HS-27A (cell line): Measurements from ENCODE around the gene USP50.
"Not testable (repeated sequence)": the region's sequence is repeated elsewhere in the genome, so short reads cannot be mapped to it uniquely, and the experiment has no call there.

Experiments used
- DNase-seq: peaks from one replicate; pipeline ENCODE4 v3.0.0-alpha.2; 2012; ENCODE audit warnings: low read depth, missing footprints

Gene USP50

DNA sequence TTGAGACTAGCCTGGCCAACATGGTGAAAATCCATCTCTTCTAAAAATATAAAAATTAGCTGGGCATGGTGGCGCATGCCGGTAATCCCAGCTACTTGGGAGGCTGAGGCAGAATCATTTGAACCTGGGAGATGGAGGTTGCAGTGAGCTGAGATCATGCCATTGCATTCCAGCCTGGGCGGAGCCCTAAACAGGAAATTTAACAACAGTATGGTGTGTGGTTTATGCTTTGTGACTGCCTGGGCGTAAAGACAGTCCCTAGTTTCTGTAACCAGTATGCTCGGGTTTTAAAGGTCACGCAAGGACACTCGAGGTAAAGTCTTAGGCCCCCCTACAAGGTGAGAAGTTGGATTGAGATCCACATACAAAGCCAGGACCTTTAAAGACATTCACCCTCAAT lies 43.3 kb downstream of the USP50 start:
- DNase-seq, result no peak

DNA sequence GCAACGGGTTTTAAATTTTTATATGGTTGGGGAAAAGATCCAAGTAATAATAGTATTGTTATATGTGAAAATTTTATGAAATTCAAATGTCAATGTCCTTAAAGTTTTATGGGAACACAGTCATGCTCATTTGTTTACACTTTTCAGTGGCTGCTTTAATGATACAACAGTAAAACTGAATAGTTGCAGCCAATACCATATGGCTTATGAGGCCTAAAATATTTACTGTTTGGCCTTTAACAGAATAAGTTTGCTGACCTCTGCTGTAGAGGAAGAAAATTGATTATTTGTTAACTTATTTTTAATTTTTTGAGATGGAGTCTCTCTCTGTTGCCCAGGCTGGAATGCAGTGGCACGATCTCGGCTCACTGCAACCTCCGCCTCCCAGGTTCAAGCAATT lies 44.7 kb downstream of the USP50 start:
- no peak for DNase-seq

DNA sequence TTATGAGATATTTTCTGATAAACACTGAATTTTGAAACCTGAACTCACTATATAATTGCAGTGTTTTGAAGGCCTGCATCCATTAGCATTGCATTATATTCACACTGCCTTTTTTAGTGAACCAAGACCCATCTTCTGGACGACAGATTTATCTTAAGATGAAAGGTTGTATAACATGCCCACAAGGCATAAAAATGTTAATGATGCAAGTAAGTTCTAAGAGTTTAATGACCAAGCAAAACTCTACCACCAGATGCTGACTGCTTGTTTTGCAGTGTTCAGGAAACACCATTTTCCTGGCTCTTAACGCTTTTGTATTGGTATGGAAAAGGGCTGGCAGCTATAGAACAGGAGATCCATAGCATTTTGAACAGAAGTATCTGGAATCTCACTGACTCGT lies 46.1 kb downstream of the USP50 start:
- DNase-seq, result no peak

DNA sequence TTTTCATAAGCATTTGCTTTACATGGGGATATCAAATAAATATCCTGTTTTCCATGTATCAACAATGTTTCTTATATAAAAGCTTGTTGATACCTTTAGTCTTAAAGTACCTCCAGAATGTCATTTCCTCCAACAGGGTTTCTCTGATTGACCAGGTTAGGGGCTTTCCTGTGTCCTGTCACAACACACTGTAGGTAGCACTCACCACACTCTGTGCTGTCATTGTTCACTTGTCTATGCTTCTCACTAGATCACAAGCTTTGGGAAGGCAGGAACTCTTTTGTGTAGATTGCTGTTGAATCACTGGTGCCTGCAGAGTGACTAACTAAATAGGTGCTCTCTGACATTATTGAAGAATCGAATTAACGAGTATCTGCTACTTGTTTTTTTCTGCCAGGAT lies 49.8 kb downstream of the USP50 start:
- DNase-seq, result no peak

DNA sequence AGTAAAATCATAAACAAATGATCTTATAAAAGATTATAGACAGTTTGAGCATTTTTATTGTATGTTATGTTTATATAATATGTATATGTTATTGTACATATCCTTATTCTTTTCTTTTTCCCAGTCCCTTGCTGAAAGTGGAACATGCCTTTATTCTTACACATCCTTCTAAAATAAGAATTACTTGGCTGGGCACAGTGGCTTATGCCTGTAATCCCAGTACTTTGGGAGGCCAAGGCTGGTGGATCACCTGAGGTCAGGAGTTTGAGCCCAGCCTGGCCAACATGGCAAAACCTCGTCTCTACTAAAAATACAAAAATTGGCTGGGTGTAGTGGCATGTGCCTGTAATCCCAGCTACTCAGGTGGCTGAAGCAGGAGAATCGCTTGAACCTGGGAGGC lies 51.9 kb downstream of the USP50 start:
- DNase-seq, result not testable (repeated sequence)

DNA sequence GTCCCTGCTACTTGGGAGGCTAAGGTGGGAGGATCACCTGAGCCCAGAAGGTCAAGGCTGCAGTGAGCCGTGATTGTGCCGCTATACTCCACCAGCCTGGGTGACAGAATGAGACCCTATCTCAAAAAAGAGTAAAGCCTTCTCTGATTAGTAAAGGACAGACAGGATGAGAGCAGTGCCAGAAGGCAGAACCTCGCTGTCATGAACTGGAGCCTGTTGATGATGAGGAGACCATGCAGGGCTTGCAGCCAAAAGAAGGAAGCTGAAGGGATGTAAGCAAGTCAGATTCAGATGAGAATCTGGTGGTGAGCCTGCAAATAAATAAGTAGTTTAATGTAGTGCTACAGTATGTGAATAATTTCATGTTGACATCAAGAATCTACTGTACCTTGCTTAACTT lies 52.8 kb downstream of the USP50 start:
- no peak for DNase-seq

DNA sequence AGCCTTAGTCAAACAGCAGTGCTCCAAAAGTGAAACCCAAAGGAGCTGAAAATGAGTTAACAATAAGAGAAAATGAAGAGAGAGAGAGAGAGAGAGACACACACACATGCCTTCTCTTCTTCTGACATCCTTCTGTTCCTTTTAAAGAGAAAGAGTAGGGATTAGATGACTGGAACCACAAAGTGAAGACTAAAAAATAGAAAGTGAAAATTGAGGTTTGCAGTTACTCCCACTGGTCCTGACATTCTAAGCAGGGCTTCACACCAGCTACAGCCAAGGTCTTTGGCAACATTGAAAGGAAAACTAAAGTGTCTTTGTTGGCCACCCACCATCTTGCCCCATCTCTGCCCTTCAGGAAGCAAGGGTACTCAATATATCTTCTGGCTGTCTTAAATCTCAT lies 59.2 kb downstream of the USP50 start:
- DNase-seq, result no peak

DNA sequence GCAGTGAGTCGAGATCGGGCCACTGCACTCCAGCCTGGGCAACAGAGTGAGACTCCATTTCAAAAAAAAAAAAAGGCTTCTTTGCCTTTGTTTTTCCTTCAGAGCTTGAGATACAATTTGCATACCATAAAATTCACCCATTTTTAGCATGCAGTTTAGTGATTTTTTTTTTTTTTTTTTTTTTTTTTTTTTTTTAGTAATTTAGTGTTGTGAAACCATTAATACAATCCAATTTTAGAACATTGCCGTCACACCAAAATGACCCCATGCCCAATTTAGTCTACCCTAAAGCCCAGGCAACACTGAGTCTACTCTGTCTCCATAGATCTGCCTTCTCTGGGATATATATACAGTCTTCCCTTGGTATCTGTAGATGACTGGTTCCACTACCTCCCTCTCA lies 61.1 kb downstream of the USP50 start:
- DNase-seq, result no peak

DNA sequence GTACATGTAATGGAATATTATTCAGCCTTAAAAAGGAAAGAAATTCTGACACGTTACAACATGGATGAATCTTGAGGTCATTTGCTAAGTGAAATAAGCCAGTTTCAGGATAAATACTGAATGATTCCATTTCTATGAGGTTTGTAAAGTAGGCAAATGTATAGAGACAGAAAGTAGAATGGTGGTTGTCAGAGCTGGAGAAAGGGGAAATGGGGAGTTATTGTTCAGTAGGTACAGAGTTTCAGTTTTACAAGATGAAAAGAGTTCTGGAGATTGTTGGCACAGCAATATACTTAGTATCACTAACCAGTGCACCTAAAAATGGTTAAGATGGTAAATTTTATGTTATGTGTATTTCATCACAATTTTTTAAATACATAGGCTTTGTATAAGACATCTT lies 61.7 kb downstream of the USP50 start:
- DNase-seq, result no peak

DNA sequence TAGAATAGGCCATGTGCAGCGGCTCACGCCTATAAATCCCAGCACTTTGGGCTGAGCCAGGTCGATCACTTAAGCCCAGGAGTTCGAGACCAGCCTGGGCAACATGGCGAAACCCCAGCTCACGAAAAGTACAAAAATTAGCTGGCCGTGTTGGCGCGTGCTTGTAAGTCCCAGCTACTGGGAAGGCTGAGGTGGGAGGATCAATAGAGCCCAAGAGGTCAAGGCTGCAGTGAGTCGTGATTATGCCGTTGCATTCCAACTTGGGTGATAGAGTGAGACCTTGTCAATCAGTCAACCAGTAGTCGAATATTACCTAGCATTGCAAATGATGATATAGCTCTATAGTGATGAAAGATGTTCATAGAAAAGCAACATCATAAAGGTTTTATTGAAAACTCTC lies 70.3 kb downstream of the USP50 start:
- no peak for DNase-seq

DNA sequence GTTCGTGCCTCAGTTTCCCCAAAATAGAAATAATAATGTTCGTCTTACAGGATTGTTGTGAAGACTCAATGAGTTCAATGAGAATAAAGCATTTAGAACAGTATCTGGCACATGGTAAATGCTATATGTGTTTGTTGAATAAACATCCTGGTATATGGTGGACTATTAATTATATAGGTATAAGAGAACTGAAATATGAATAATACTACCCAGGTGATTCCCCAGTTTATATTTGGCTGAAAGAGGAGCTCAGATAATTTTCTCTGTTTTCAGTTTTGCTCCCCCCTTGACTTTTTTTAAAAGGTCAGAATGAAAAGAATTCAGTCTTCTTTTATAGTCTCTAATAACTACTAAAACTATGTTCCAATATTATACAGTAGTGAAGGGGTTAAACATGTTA lies 75.4 kb downstream of the USP50 start:
- DNase-seq, result no peak

DNA sequence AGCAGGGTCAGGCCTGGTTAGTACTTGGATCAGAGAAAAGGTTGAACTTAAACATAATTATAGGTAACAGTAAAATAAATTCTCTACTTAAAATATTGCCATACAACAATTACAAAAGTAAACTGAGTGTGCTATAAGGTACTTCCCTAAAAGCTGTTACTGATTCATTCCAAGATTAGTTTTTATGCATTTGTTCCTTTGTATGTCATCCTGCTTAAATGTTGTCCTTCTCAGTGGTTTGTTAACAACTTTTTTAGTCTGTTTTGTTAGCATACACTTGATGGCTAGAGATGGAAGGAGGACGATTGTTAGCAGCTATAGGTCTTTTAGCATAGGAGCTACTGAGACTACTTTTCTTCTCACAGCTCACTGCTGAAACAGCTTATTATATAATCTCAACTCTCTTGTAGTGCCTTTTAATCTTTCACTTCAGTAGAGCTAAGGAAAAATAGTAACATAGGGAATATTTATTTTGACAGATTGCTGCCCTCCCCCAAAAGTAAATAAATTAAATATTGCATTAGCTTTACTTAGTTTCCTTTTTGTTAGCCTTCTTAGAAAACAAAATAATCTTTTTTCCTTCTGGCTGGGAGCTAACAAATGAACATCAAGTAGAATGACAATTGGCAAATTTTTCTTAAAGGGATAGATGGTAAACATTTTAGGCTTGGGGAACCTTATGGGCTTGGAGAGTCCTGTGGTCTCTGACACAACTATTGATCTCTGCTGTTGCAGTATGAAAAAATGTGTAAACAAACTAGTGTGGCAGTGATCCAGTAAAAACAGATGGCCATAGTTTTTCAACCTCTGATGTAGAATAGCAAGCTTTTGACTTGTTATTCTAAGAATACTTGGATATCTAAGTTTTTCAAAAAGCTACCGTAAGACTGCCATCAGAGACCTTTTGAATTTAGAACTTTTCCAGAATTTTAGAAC lies 82.8 kb downstream of the USP50 start:
- DNase-seq, result no peak

DNA sequence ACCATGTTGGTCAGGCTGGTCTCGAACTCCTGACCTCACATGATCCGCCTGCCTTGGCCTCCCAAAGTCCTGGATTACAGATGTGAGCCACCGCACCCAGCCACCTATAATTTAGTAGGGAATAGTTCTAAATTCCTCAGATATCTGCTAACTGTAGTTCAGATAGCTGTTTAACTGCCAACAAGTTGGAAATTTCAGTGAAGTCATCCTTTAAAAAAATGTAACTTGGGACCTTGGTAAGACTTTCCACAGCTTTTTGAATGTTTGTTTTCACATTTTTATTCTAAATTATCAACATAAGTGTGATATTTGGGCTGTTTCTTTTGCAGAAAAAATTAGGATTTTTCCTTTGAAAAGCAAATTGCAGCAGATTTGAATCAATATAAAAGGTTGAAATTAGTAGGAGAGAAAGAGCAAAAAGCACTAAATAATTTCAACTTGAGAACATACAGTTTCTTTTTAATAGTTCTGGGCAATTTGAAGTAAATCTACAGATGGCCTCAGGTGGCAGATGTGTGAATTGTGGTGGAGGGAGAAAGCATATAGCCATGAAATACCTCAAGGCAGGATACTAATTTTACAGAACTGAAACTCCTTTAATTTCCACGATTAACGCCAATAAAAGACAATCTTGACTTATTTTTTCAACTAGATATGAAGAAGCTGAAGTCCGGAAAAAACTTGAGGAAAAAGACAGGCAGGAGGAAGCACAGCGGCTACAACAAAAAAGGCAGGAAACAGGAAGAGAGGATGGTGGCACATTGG lies 87.9 kb downstream of the USP50 start:
- no peak for DNase-seq

DNA sequence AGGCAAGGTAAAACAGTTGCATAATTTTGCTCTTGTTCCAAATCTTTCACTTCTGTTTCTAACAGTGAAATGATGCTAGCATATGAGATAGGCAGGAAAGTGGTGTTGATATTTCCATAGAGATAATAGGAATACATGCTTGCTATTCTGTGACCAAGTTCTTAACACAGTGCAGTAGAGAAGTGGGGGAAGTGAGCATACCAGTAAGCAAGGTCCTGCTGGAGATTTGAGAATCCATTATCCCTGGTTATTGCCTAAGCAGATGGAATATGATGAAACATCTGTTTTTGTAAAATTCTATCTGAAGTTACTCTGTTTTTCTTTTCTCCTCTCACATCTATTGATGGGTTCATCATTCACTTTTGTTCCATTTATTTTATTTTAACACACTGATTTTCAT lies 93.5 kb downstream of the USP50 start:
- DNase-seq, result no peak
